ENCODE results near the gene PIGL.
A peak's percentile ranks its signal among the peaks of the same experiment; 100 is the strongest.

PIGL gene

GRCh38 chr17:16338391-16338790 is 121.4 kb downstream of the PIGL start:
- Mint-ChIP-seq H3K4me1 (no peaks in the 10 kb centered on the region), H3K27me3 (ENCODE audit: low read depth, poor library complexity) (no peaks in the 10 kb centered on the region), H3K27ac (no peak overlapping the region), H3K9me3 (no peaks in the 10 kb centered on the region), H3K4me3 (no peak overlapping the region), H3K36me3 (ENCODE audit: low read depth) (peaks cover 35% of the 10 kb centered on the region)
- no peak for TF ChIP-seq CTCF (IDR thresholded peaks at IDR 0.05)
- no peak for DNase-seq

- no peak for TF ChIP-seq CTCF (IDR thresholded peaks at IDR 0.05)
- Mint-ChIP-seq H3K4me1 (no peaks in the 10 kb centered on the region), H3K36me3 (ENCODE audit: low read depth) (peaks cover 45% of the 10 kb centered on the region), H3K27me3 (ENCODE audit: low read depth, poor library complexity) (no peaks in the 10 kb centered on the region), H3K9me3 (no peaks in the 10 kb centered on the region), H3K27ac (no peak overlapping the region), H3K4me3 (no peak overlapping the region)
- DNase-seq = no peak
These were observed 122.4 kb downstream of the PIGL start for GRCh38 chr17:16339402-16339801.

- no peak overlapping the region for H3K4me3 Mint-ChIP-seq
- no peak for DNase-seq
- no peak for TF ChIP-seq CTCF (IDR thresholded peaks at IDR 0.05)
- no peak overlapping the region for H3K27ac Mint-ChIP-seq
- no peaks in the 10 kb centered on the region for H3K9me3 Mint-ChIP-seq
- no peaks in the 10 kb centered on the region for H3K4me1 Mint-ChIP-seq
- H3K36me3 Mint-ChIP-seq (ENCODE audit: low read depth) = peaks cover 48% of the 10 kb centered on the region
- H3K27me3 Mint-ChIP-seq (ENCODE audit: low read depth, poor library complexity) = no peaks in the 10 kb centered on the region
These were observed 122.9 kb downstream of the PIGL start for GRCh38 chr17:16339959-16340358.

GRCh38 chr17:16342979-16343378 is 126.0 kb downstream of the PIGL start:
- H3K27me3 Mint-ChIP-seq (ENCODE audit: low read depth, poor library complexity) = no peaks in the 10 kb centered on the region
- no peaks in the 10 kb centered on the region for H3K4me1 Mint-ChIP-seq
- no peak for DNase-seq
- no peak for TF ChIP-seq CTCF (IDR thresholded peaks at IDR 0.05)
- no peaks in the 10 kb centered on the region for H3K9me3 Mint-ChIP-seq
- H3K27ac Mint-ChIP-seq = peak overlapping the region; percentile 85
- no peak overlapping the region for H3K4me3 Mint-ChIP-seq
- H3K36me3 Mint-ChIP-seq (ENCODE audit: low read depth) = peaks cover 61% of the 10 kb centered on the region

GRCh38 chr17:16343569-16343968 is 126.6 kb downstream of the PIGL start:
- DNase-seq = no peak
- no peaks in the 10 kb centered on the region for H3K27me3 Mint-ChIP-seq (ENCODE audit: low read depth, poor library complexity)
- no peak for TF ChIP-seq CTCF (IDR thresholded peaks at IDR 0.05)
- H3K36me3 Mint-ChIP-seq (ENCODE audit: low read depth) = peaks cover 60% of the 10 kb centered on the region
- H3K27ac Mint-ChIP-seq = peak overlapping the region; percentile 66
- H3K9me3 Mint-ChIP-seq = no peaks in the 10 kb centered on the region
- H3K4me3 Mint-ChIP-seq = no peak overlapping the region
- peaks cover 2% of the 10 kb centered on the region for H3K4me1 Mint-ChIP-seq

GRCh38 chr17:16345565-16345964 is 128.6 kb downstream of the PIGL start:
- no peak for TF ChIP-seq CTCF (IDR thresholded peaks at IDR 0.05)
- Mint-ChIP-seq H3K36me3 (ENCODE audit: low read depth) (peaks cover 69% of the 10 kb centered on the region), H3K27ac (no peak overlapping the region), H3K4me1 (peaks cover 16% of the 10 kb centered on the region), H3K4me3 (no peak overlapping the region), H3K27me3 (ENCODE audit: low read depth, poor library complexity) (no peaks in the 10 kb centered on the region), H3K9me3 (no peaks in the 10 kb centered on the region)
- DNase-seq = no peak
